ENCODE data around the gene OR4D11.

The OR4D11 gene

GRCh38 chr11:59548309-59548656 lies 44.9 kb downstream of the OR4D11 start:
- no peak for TF ChIP-seq CTCF (IDR thresholded peaks at IDR 0.05; ENCODE audit: insufficient read depth, missing control alignments)
- no peak for DNase-seq (ENCODE audit: insufficient read length, low spot score)
- no peak for FAIRE-seq

DNA sequence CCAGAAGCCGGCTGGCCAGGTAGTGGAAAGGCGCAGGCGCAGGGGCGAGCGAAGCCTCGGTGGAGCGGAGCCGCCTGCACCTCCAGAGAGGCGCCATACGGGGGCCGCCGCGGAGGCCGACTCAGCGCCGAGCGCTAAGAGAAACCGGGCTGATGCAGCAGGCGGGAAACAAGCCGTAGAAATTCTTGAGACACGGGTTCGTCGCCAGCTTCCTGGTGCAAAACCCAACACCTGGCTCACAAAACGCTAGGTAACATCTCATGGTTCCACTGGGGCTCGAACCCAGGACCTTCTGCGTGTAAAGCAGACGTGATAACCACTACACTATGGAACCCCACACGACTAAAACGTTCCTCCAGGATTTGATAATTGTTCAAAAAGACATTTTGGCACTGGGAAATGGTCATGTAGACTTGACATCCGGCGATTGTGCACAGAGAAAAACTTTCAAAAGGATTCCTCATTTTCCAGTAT lies 47.0 kb downstream of the OR4D11 start:
- peak; percentile 25 for TF ChIP-seq CTCF (IDR thresholded peaks at IDR 0.05; ENCODE audit: insufficient read depth, missing control alignments)
- FAIRE-seq: no peak
- DNase-seq (ENCODE audit: insufficient read length, low spot score): no peak

- no peak for DNase-seq (ENCODE audit: insufficient read length, low spot score)
- no peak for TF ChIP-seq CTCF (IDR thresholded peaks at IDR 0.05; ENCODE audit: insufficient read depth, missing control alignments)
- FAIRE-seq: no peak
Measured at GRCh38 chr11:59550842-59551658, 47.7 kb downstream of the OR4D11 start.

- no peak for TF ChIP-seq CTCF (IDR thresholded peaks at IDR 0.05; ENCODE audit: insufficient read depth, missing control alignments)
- FAIRE-seq (no peak), DNase-seq (ENCODE audit: insufficient read length, low spot score) (no peak)
Measured at GRCh38 chr11:59551659-59552521, 48.5 kb downstream of the OR4D11 start.

DNA sequence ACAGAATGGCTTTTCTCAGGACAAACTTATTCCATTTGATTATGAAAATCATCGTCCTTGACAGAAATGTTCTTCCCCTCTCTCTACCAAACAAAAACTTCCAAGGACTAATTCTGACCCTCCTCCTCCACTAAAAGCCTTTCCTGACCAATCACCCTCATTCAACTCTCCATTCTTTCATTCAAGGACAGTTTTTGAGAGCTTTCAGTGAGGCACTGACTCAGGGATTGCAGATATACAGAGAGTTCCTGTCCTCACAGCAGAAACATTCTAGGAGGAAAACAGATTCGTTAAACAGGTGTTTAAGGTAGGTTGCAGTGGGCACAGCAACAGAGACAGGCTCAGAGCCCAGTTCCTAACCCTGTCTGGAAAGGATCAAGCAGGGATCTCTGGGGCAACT lies 49.5 kb downstream of the OR4D11 start:
- no peak for FAIRE-seq
- DNase-seq (ENCODE audit: insufficient read length, low spot score): no peak
- TF ChIP-seq CTCF (IDR thresholded peaks at IDR 0.05; ENCODE audit: insufficient read depth, missing control alignments): no peak

GRCh38 chr11:59553323-59553722 lies 49.9 kb downstream of the OR4D11 start:
- FAIRE-seq (no peak), DNase-seq (ENCODE audit: insufficient read length, low spot score) (no peak)
- TF ChIP-seq CTCF (IDR thresholded peaks at IDR 0.05; ENCODE audit: insufficient read depth, missing control alignments): no peak

Data from D721Med (cell line).